Transverse colon (tissue), 4 donors: ENCODE data around the gene C11orf52. TPM values are rescaled to one million over a fixed set of nuclear protein-coding genes. Genes with fewer than 3 reads are reported as not detected.

Experiments used
- DNase-seq: peaks from one replicate; pipeline ENCODE4 v3.0.0-alpha.2; 2019
- H3K27ac ChIP-seq, 4 donors: fragments of 200-600 bp; sonication (generic); 2 replicates each; pipeline ENCODE4 v1.5.1; 2016 to 2018; ENCODE audit warnings: inconsistent platforms in 4 of 4
- H3K27me3 ChIP-seq: fragments of 200-600 bp; sonication (generic); 2 replicates; pipeline ENCODE4 v1.5.1; 2017; ENCODE audit warnings: inconsistent platforms
- H3K36me3 ChIP-seq, 4 donors: fragments of 200-600 bp; sonication (generic); 2 replicates each; pipeline ENCODE4 v1.5.1; 2017 to 2019; ENCODE audit warnings: inconsistent platforms in 4 of 4
- H3K4me1 ChIP-seq, 4 donors: fragments of 200-600 bp; sonication (generic); 2 replicates each; pipeline ENCODE4 v1.5.1; 2017 to 2020; ENCODE audit warnings: inconsistent platforms in 4 of 4
- H3K4me3 ChIP-seq, 4 donors: fragments of 200-600 bp; sonication (generic); 1 replicate in 1 of 4; 2 replicates in 3 of 4; pipeline versions ENCODE4 v1.5.1 to v1.6.1; 2017 to 2019; ENCODE audit warnings: inconsistent platforms in 4 of 4
- H3K9me3 ChIP-seq, 2 donors: fragments of 200-600 bp; sonication (generic); 2 replicates each; pipeline ENCODE4 v1.5.1; 2017 to 2019; ENCODE audit warnings: inconsistent platforms in 2 of 2
- EP300 ChIP-seq: sonication (generic); formaldehyde crosslinking; IDR thresholded peaks from one replicate; pipeline ENCODE4 v1.6.1; 2017; ENCODE audit warnings: antibody characterized with exemption, low read depth
- POLR2A ChIP-seq: fragments of 450-650 bp; IDR thresholded peaks from one replicate; pipeline ENCODE4 v1.6.1; 2016; ENCODE audit warnings: antibody characterized with exemption, mild to moderate bottlenecking, moderate library complexity
- POLR2AphosphoS5 ChIP-seq, 3 donors: sonication (generic); formaldehyde crosslinking; IDR thresholded peaks; one replicate each; pipeline ENCODE4 v1.6.1; 2016; ENCODE audit warnings: antibody characterized with exemption in 3 of 3
- WGBS, 2 donors: methylation state at CpG; one replicate each; pipeline ENCODE4 v1.1.5; 2018; ENCODE audit warnings: low coverage in 1 of 2; 5-methylcytosine and 5-hydroxymethylcytosine counted together
- in situ Hi-C, 4 donors: fragments of 200-750 bp; cut with MboI; loops; one replicate each; pipeline versions ENCODE4 v1.15.0 to v1.15.1; 2017; ENCODE audit warnings: low sequenced_read_pairs in 3 of 4, low pct_ligation_motif_present in 1 of 4, low pct_unique_long_range_greater_than_20kb in 1 of 4
- intact Hi-C: fragments of 100-400 bp; cut with DNase I; formaldehyde crosslinking; loops from one replicate; pipeline ENCODE4 v1.15.1; 2023; ENCODE audit warnings: low total_unique reads
- total RNA-seq, 4 donors: library from RNA; depleted of rRNA; stranded (reverse); fragments of >200 nt; gene quantifications; one replicate each; pipeline ENCODE4 v1.1.0, GENCODE V29; 2016
- TF ChIP-seq, protein P1 (sequence below), 5 experiments: fragments of 200-600 bp in 3 of 5; fragments of 450-650 bp in 2 of 5; sonication (generic) in 3 of 5; IDR thresholded peaks; 1 replicate in 2 of 5; 2 replicates in 3 of 5; pipeline ENCODE4 v1.5.1; 2016 to 2017; ENCODE audit warnings: antibody characterized with exemption in 5 of 5, inconsistent platforms in 3 of 5, mild to moderate bottlenecking in 2 of 5, moderate library complexity in 1 of 5

C11orf52 gene
- total RNA-seq, 4 donors from 2014 or later, result 3.0 to 11.1 (median 9.1) TPM; not detected in 1

DNA sequence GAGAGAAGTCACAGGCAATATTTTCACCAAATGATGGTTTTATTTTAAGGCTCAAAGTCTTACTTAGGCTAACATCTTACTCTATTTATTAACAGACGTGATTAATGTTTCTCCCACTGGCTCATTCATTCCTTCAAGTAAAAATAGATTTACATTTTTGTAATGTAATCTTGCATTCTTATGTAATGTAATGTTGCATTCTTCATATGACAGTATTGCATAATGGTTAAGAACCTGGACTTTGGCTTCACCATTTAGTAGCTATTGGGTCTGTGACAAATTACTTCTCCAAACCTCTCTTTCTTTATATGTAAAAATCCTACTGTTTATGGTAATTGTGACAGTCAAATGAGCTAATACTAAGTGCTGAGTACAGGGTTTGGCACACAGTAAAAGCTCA lies 15.2 kb downstream of the C11orf52 start:
- TF ChIP-seq, protein P1, sequence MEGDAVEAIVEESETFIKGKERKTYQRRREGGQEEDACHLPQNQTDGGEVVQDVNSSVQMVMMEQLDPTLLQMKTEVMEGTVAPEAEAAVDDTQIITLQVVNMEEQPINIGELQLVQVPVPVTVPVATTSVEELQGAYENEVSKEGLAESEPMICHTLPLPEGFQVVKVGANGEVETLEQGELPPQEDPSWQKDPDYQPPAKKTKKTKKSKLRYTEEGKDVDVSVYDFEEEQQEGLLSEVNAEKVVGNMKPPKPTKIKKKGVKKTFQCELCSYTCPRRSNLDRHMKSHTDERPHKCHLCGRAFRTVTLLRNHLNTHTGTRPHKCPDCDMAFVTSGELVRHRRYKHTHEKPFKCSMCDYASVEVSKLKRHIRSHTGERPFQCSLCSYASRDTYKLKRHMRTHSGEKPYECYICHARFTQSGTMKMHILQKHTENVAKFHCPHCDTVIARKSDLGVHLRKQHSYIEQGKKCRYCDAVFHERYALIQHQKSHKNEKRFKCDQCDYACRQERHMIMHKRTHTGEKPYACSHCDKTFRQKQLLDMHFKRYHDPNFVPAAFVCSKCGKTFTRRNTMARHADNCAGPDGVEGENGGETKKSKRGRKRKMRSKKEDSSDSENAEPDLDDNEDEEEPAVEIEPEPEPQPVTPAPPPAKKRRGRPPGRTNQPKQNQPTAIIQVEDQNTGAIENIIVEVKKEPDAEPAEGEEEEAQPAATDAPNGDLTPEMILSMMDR (IDR thresholded peaks at IDR 0.05), result no peak
- no peak for TF ChIP-seq POLR2AphosphoS5 (IDR thresholded peaks at IDR 0.05)
- no peak for TF ChIP-seq EP300
- no peak for TF ChIP-seq POLR2A
- 78 to 80% methylated on average over 1 of the region's 1 CpG for WGBS, 2 donors
- Histone ChIP-seq H3K4me1 (peaks cover 10 to 37% (median 27%) of the 10 kb centered on the region in 4 donors), H3K9me3 (no peaks in the 10 kb centered on the region), H3K27ac (no peak overlapping the region), H3K4me3 (no peak overlapping the region), H3K36me3 (no peaks in the 10 kb centered on the region), H3K27me3 (no peaks in the 10 kb centered on the region)
- intact Hi-C loops (no loop called here), in situ Hi-C loops (loop anchor here in 1 of 4 donors (10.0 kb wide), 2 partner anchors 51 to 141 kb away; partner anchors contain the start of genes NKAPD1 and PIH1D2)
- DNase-seq, result no peak

DNA sequence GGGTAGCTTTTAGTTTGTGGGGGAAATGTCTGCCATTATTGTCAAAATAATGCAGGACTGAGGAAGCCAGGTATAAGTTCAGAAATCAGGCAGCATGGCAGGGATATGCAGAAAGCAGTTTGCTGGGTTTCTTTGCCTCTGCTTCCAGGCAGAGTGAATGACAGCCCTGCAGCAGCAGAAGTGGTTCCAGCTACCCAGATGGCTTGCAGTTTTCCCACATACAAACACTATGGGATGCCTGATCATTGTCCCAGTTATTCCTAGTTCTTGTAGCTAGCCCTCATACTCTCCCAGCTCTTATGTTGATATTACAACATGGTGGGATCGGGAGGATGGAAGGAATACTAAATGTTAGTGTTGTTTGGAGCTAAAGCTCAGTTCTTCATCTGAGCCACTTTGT lies 15.6 kb downstream of the C11orf52 start:
- in situ Hi-C loops (loop anchor here in 1 of 4 donors (10.0 kb wide), 2 partner anchors 50 to 140 kb away; partner anchors contain the start of genes NKAPD1 and PIH1D2), intact Hi-C loops (no loop called here)
- H3K4me3 ChIP-seq, result no peak overlapping the region
- H3K4me1 ChIP-seq, result peaks cover 10 to 41% (median 28%) of the 10 kb centered on the region in 4 donors
- H3K36me3 ChIP-seq, result no peaks in the 10 kb centered on the region
- no peaks in the 10 kb centered on the region for H3K9me3 ChIP-seq
- TF ChIP-seq, protein P1 (IDR thresholded peaks at IDR 0.05), result no peak
- TF ChIP-seq POLR2A (no peak), EP300 (no peak), POLR2AphosphoS5 (IDR thresholded peaks at IDR 0.05) (no peak)
- WGBS, 2 donors, result 86 to 96% methylated on average over 1 of the region's 1 CpG
- peak overlapping the region in 1 of 4 donors; percentile 90 for H3K27ac ChIP-seq
- no peaks in the 10 kb centered on the region for H3K27me3 ChIP-seq
- no peak for DNase-seq

DNA sequence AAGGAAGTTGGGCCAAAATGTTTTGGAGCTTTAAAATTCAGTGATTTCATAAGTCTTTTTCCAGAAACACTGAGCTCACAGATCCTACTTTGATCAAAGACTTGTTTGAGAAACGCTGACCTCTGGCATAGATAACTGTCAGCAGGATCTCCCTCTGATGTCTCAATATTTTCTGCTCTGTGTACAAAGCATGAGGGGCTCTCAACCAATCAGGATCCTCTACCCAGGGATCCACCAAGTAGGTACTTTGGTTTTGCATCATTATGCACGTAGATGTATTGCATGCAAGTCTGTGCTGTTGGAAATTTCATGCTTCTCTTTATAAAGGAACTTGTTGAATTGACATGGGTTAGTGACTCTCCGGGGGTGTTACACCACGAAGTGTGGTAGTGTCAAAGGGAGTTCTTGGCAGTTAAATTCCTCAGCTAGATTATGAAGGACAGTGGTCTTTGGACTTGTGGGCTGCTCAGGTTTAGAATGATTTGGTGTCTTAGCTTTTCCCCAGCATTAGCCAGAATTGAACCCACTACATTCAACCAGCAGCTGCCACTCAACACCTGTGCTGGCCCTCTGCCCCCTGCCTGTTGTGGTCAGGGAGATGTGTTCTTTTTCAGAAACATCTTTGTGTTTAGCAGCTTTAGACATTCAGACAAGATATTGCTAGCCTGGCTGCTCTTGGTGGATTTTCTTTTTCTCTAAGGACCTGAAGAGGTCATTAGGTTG lies 16.8 kb downstream of the C11orf52 start:
- Histone ChIP-seq H3K4me1 (peaks cover 10 to 47% (median 30%) of the 10 kb centered on the region in 4 donors), H3K9me3 (no peaks in the 10 kb centered on the region), H3K36me3 (no peaks in the 10 kb centered on the region), H3K27ac (peak overlapping the region; percentile 78 to 90 (median 83)), H3K4me3 (no peak overlapping the region), H3K27me3 (no peaks in the 10 kb centered on the region)
- TF ChIP-seq, protein P1 (IDR thresholded peaks at IDR 0.05), result no peak
- in situ Hi-C loops, result loop anchor here in 1 of 4 donors (10.0 kb wide), 2 partner anchors 49 to 139 kb away; partner anchors contain the start of genes NKAPD1 and PIH1D2
- intact Hi-C loops, result loop anchor here (5.0 kb wide), 1 partner anchor 42 kb away; no protein-coding TSS in a partner anchor
- no peak for DNase-seq
- WGBS, 2 donors, result 38 to 71% methylated on average over 2 to 4 of the region's 4 CpGs

DNA sequence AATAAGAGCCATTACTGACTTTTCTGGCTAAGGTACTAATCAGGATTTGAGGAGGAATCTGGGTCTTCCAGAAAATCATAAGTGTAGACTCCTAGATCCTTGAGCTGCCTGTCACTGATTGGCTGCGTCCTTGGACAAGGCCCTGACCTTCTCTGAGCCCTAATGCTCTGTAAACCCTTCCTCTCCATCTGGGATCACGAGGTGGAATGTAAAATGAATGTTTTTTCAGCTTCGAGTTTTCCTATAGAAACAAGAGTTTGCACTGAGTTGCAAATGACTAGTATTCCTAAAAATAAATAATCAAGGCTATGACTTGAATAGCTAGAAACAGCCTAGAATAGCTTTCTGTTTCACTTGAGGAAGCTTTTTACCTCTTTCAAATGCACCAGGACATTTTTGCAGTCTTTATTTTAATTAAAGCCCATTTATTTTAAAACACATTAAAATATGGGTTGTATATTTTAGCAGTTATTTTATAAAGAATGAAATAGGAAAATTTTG lies 17.4 kb downstream of the C11orf52 start:
- in situ Hi-C loops, result loop anchor here in 1 of 4 donors (10.0 kb wide), 2 partner anchors 49 to 139 kb away; partner anchors contain the start of genes NKAPD1 and PIH1D2
- peak overlapping the region in 3 of 4 donors; percentile 58 to 75 (median 68) for H3K4me3 ChIP-seq
- peaks cover 10 to 47% (median 30%) of the 10 kb centered on the region in 4 donors for H3K4me1 ChIP-seq
- DNase-seq, result no peak
- 44 to 71% methylated on average over 1 to 3 of the region's 3 CpGs for WGBS, 2 donors
- TF ChIP-seq, protein P1 (IDR thresholded peaks at IDR 0.05), result no peak
- TF ChIP-seq EP300 (no peak), POLR2A (no peak), POLR2AphosphoS5 (IDR thresholded peaks at IDR 0.05) (no peak)
- peak overlapping the region; percentile 78 to 90 (median 83) for H3K27ac ChIP-seq
- intact Hi-C loops, result loop anchor here (5.0 kb wide), 1 partner anchor 41 kb away; no protein-coding TSS in a partner anchor
- H3K36me3 ChIP-seq, result no peaks in the 10 kb centered on the region
- H3K9me3 ChIP-seq, result no peaks in the 10 kb centered on the region
- H3K27me3 ChIP-seq, result no peaks in the 10 kb centered on the region
